ENCODE measurements around the gene NOP10. TPM values are rescaled to one million over a fixed set of nuclear protein-coding genes. Genes with fewer than 3 reads are reported as not detected.

NOP10 gene
- total and polyA plus RNA-seq, 2 of the 13 experiments (the other 11 are each of a cell fraction or from before 2014, with no cell fraction given) = 239 to 369 TPM

DNA sequence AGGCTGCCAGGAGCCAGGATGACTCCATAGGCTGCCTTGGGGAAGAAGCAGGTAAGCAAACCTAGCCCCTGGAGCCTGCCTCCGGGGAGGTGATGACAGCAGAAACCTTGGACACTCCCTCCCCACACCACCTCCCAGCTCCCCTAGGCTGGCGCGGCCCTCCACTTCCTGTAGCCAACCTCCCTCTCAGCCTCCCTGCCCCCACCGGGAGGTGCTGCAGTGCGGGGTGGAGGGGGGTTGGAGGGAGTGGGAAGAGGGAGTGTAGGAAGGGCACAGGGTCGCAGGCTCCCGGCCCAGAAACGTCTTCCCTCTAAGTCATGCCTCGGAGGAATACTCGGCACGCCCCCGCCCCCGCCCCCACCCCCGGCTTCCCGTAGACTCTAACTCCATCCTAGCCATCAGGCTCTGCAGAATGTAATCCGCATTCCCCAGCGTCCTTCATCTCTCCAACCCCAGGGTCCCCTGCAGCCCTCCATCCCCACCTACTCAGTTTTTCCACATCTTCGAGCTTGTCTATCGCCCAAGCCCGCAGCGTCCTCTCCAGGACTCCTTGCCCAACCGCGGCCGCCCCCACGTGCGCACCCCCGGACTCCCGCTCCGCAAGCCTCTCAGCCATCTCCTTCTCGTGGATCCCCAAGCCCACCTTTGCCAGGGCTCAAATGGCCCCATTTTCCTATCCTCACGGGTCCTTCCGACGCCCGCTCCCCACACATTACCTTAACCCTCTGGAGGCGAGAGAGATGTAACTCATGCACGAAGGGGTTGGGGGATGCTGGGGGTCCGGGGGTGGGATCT lies 23.5 kb upstream of the NOP10 start (continued):
- TF ChIP-seq, protein P1, sequence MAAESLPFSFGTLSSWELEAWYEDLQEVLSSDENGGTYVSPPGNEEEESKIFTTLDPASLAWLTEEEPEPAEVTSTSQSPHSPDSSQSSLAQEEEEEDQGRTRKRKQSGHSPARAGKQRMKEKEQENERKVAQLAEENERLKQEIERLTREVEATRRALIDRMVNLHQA (CRISPR knock-in tag; IDR thresholded peaks at IDR 0.05) = no peak
- TF ChIP-seq RARA (CRISPR knock-in tag; IDR thresholded peaks at IDR 0.05) = no peak
- TF ChIP-seq, protein P2, sequence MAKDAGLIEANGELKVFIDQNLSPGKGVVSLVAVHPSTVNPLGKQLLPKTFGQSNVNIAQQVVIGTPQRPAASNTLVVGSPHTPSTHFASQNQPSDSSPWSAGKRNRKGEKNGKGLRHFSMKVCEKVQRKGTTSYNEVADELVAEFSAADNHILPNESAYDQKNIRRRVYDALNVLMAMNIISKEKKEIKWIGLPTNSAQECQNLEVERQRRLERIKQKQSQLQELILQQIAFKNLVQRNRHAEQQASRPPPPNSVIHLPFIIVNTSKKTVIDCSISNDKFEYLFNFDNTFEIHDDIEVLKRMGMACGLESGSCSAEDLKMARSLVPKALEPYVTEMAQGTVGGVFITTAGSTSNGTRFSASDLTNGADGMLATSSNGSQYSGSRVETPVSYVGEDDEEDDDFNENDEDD (CRISPR knock-in tag; IDR thresholded peaks at IDR 0.05; ENCODE audit: borderline replicate concordance) = peak; percentile 31; the same call in 1 of the 2 replicates
- no peak for TF ChIP-seq PAX8 (CRISPR knock-in tag; IDR thresholded peaks at IDR 0.05; ENCODE audit: borderline replicate concordance)
- TF ChIP-seq ZBTB38 (CRISPR knock-in tag; IDR thresholded peaks at IDR 0.05) = no peak
- TF ChIP-seq PHF8 (CRISPR knock-in tag; IDR thresholded peaks at IDR 0.05) = no peak
- 0 out of 2 replicates have a peak, but pooled peaks have one; percentile 17 for TF ChIP-seq PAXIP1 (CRISPR knock-in tag; conservative IDR thresholded peaks at IDR 0.05)
- peak; percentile 39; the same call in 1 of the 2 replicates for TF ChIP-seq KDM2A (CRISPR knock-in tag; IDR thresholded peaks at IDR 0.05; ENCODE audit: borderline replicate concordance, low read depth)
- no peak for TF ChIP-seq THAP9 (CRISPR knock-in tag; IDR thresholded peaks at IDR 0.05; ENCODE audit: borderline replicate concordance)
- TF ChIP-seq ZNF292 (CRISPR knock-in tag; IDR thresholded peaks at IDR 0.05; ENCODE audit: borderline replicate concordance, low read depth) = no peak
- TF ChIP-seq ZNF546 (CRISPR knock-in tag; conservative IDR thresholded peaks at IDR 0.05) = 0 out of 2 replicates have a peak, but pooled peaks have one; percentile 44
- peak; percentile 27; the same call in 1 of the 2 replicates for TF ChIP-seq ZNF777 (CRISPR knock-in tag; IDR thresholded peaks at IDR 0.05)
- TF ChIP-seq SMC3 (IDR thresholded peaks at IDR 0.05; ENCODE audit: low read length) = no peak
- TF ChIP-seq NBN (conservative IDR thresholded peaks at IDR 0.05) = no peak
- TF ChIP-seq HDAC1 (CRISPR knock-in tag; IDR thresholded peaks at IDR 0.05) = peak; percentile 56; the same call in 1 of the 2 replicates
- no peak for TF ChIP-seq ZNF766 (CRISPR knock-in tag; IDR thresholded peaks at IDR 0.05; ENCODE audit: borderline replicate concordance)
- no peak for TF ChIP-seq TSC22D2 (CRISPR knock-in tag; IDR thresholded peaks at IDR 0.05; ENCODE audit: borderline replicate concordance)
- no peak for TF ChIP-seq EZH2 (conservative IDR thresholded peaks at IDR 0.05; ENCODE audit: low read depth, low read length)
- 0 out of 2 replicates have a peak, but pooled peaks have one; percentile 10 for TF ChIP-seq RXRB (CRISPR knock-in tag; IDR thresholded peaks at IDR 0.05; ENCODE audit: borderline replicate concordance)
